Endothelial cell of umbilical vein (primary cell): ENCODE data around the gene EPS8L1. TPM values are rescaled to one million over a fixed set of nuclear protein-coding genes. Genes with fewer than 3 reads are reported as not detected.
"Not testable (repeated sequence)": the region's sequence is repeated elsewhere in the genome, so short reads cannot be mapped to it uniquely, and the experiment has no call there.

Experiments used
- BruUV-seq: library from RNA; stranded (reverse); fragments of 400-500 nt; replicated peaks from 2 replicates; lab custom pipeline; 2021; lab: Mats Ljungman, UMichigan
- CTCF ChIA-PET: fragments of 300-600, 350-600 bp; sonication (Branson Sonifier 250); formaldehyde crosslinking; loops from one replicate; lab custom pipeline; 2021; ENCODE audit warnings: antibody characterized with exemption, inconsistent platforms; lab: Charles Lee
- POLR2A ChIA-PET: fragments of 300-600, 350-600 bp; sonication (Branson Sonifier 250); formaldehyde crosslinking; loops from one replicate; lab custom pipeline; 2021; ENCODE audit warnings: antibody characterized with exemption, inconsistent platforms; lab: Charles Lee
- DNase-seq: peaks from one replicate; pipeline ENCODE4 v3.0.0-alpha.2; 2011; ENCODE audit warnings: low read depth, low spot score
- FAIRE-seq: peaks from 2 replicates; lab custom pipeline; 2011; peaks lifted over from hg19 to GRCh38; lab: Jason Lieb, UNC
- H2AFZ ChIP-seq: 2 replicates; pipeline ENCODE4 v1.6.0; 2012; ENCODE audit warnings: low read depth, low read length, control low read depth, inconsistent platforms
- H3K27ac ChIP-seq: 2 replicates; pipeline ENCODE4 v1.5.1; 2011; ENCODE audit warnings: low read depth, mild to moderate bottlenecking, control low read depth, low read length, moderate library complexity; ENCODE audit not compliant: insufficient read depth
- H3K27me3 ChIP-seq, 2 experiments: 2 replicates each; pipeline versions ENCODE4 v1.6.0 to v1.6.1; 2011; ENCODE audit warnings: low read length in 2 of 2, mixed read lengths in 1 of 2; ENCODE audit not compliant: control insufficient read depth in 2 of 2, insufficient read depth in 2 of 2
- H3K36me3 ChIP-seq, 2 experiments: 2 replicates in 1 of 2; 3 replicates in 1 of 2; pipeline ENCODE4 v1.5.1; 2011; ENCODE audit warnings: low read length in 2 of 2, mild to moderate bottlenecking in 1 of 2, moderate library complexity in 1 of 2; ENCODE audit not compliant: control insufficient read depth in 2 of 2, insufficient read depth in 2 of 2; ENCODE audit errors: extremely low read depth in 1 of 2
- H3K4me1 ChIP-seq: 3 replicates; pipeline ENCODE4 v1.5.1; 2011; ENCODE audit warnings: mild to moderate bottlenecking, low read length; ENCODE audit not compliant: control insufficient read depth, insufficient read depth; ENCODE audit errors: extremely low read depth
- H3K4me2 ChIP-seq: 2 replicates; pipeline ENCODE4 v1.6.1; 2011; ENCODE audit warnings: low read length, control low read depth, mixed read lengths; ENCODE audit not compliant: insufficient read depth
- H3K4me3 ChIP-seq, 3 experiments: fragments of 200-600 bp in 1 of 3; sonication (generic), shearing (Covaris generic) in 1 of 3; replicated peaks in 1 of 3; 2 replicates each; pipeline ENCODE4 v1.5.1; 2011 to 2016; ENCODE audit warnings: control low read depth in 3 of 3, low read length in 3 of 3, mild to moderate bottlenecking in 2 of 3, inconsistent platforms in 1 of 3, low read depth in 1 of 3, moderate library complexity in 1 of 3; ENCODE audit not compliant: insufficient read depth in 1 of 3
- H3K79me2 ChIP-seq: 2 replicates; pipeline ENCODE4 v1.6.0; 2012; ENCODE audit warnings: low read length, inconsistent platforms; ENCODE audit not compliant: control insufficient read depth, insufficient read depth
- H3K9ac ChIP-seq: replicated peaks from 2 replicates; pipeline ENCODE3; 2011; ENCODE audit warnings: low read length, control low read depth; ENCODE audit not compliant: insufficient read depth; ENCODE audit errors: extremely low read depth
- H3K9me1 ChIP-seq: replicated peaks from 3 replicates; pipeline ENCODE4 v1.6.0; 2011; ENCODE audit warnings: mild to moderate bottlenecking, low read length; ENCODE audit not compliant: control insufficient read depth, insufficient read depth; ENCODE audit errors: extremely low read depth
- H3K9me3 ChIP-seq: replicated peaks from 2 replicates; pipeline ENCODE4 v1.5.1; 2012; ENCODE audit warnings: low read length, inconsistent platforms; ENCODE audit not compliant: control insufficient read depth, insufficient read depth
- H4K20me1 ChIP-seq: replicated peaks from 2 replicates; pipeline ENCODE3; 2011; ENCODE audit warnings: mild to moderate bottlenecking, low read length; ENCODE audit not compliant: control insufficient read depth, insufficient read depth; ENCODE audit errors: extremely low read depth
- EZH2 ChIP-seq: IDR thresholded peaks from 2 replicates; pipeline ENCODE4 v1.6.1; 2012; ENCODE audit warnings: borderline replicate concordance, low read depth, mild to moderate bottlenecking, moderate library complexity, low read length, inconsistent platforms; ENCODE audit not compliant: severe bottlenecking
- FOS ChIP-seq: IDR thresholded peaks from 2 replicates; pipeline ENCODE4 v1.6.1; 2011; ENCODE audit warnings: mild to moderate bottlenecking, low read length, moderate library complexity, borderline replicate concordance; ENCODE audit not compliant: insufficient read depth
- GATA2 ChIP-seq: IDR thresholded peaks from 2 replicates; pipeline ENCODE4 v1.7.0; 2011; ENCODE audit warnings: low read depth, mild to moderate bottlenecking, moderate library complexity, mixed read lengths, low read length; ENCODE audit not compliant: insufficient read length, insufficient read depth
- JUN ChIP-seq: IDR thresholded peaks from 2 replicates; pipeline ENCODE4 v1.6.1; 2011; ENCODE audit warnings: borderline replicate concordance, low read depth; ENCODE audit not compliant: insufficient read length, insufficient read depth
- MAX ChIP-seq: IDR thresholded peaks from 2 replicates; pipeline ENCODE4 v1.6.1; 2011; ENCODE audit not compliant: insufficient read depth, insufficient read length
- MYC ChIP-seq: IDR thresholded peaks from one replicate; pipeline ENCODE4 v1.6.1; 2011; ENCODE audit warnings: mild to moderate bottlenecking, low read depth, low read length
- POLR2A ChIP-seq: IDR thresholded peaks from 2 replicates; pipeline ENCODE4 v1.6.1; 2012; ENCODE audit warnings: low read depth, mild to moderate bottlenecking, control low read depth, low read length
- POLR2AphosphoS5 ChIP-seq: IDR thresholded peaks from 2 replicates; pipeline ENCODE4 v1.6.1; 2012; ENCODE audit warnings: low read depth, mild to moderate bottlenecking, control low read depth, low read length, moderate library complexity; ENCODE audit not compliant: insufficient read depth
- dilution Hi-C: fragments of 300-500 bp; cut with MboI; formaldehyde crosslinking; loops from one replicate; pipeline ENCODE4 v1.15.0; 2019; ENCODE audit warnings: low sequenced_read_pairs; ENCODE audit not compliant: extremely low pct_ligation_motif_present
- intact Hi-C: fragments of 100-400 bp; cut with micrococcal nuclease; formaldehyde crosslinking; loops from one replicate; pipeline ENCODE4 v1.10.0; 2022
- polyA plus RNA-seq, 4 experiments: library from polyadenylated mRNA; depleted of rRNA in 3 of 4; stranded (reverse) in 3 of 4; unstranded in 1 of 4; fragments of >200 nt; gene quantifications; 2 replicates each; pipeline versions ENCODE4 v1.2.1 to v1.2.3, GENCODE V29; 2011 to 2012; ENCODE audit warnings: missing spikeins in 1 of 4
- total RNA-seq: library from RNA; stranded (reverse); gene quantifications from 2 replicates; pipeline ENCODE4 v1.2.3, GENCODE V29; 2021
- TF ChIP-seq, protein P1 (sequence below), 2 donors: IDR thresholded peaks; 1 replicate in 1 of 2; 2 replicates in 1 of 2; pipeline ENCODE4 v1.5.1; 2011; ENCODE audit warnings: low read length in 2 of 2, mild to moderate bottlenecking in 2 of 2, moderate library complexity in 2 of 2, control low read depth in 1 of 2, inconsistent platforms in 1 of 2, low read depth in 1 of 2; ENCODE audit not compliant: insufficient read depth in 1 of 2; ENCODE audit errors: extremely low read depth in 1 of 2

The EPS8L1 gene
- total and polyA plus RNA-seq, 2 donors (not counting 3 experiments of a cell fraction or from before 2014, with no cell fraction given) = 15.9 to 28.9 TPM

DNA sequence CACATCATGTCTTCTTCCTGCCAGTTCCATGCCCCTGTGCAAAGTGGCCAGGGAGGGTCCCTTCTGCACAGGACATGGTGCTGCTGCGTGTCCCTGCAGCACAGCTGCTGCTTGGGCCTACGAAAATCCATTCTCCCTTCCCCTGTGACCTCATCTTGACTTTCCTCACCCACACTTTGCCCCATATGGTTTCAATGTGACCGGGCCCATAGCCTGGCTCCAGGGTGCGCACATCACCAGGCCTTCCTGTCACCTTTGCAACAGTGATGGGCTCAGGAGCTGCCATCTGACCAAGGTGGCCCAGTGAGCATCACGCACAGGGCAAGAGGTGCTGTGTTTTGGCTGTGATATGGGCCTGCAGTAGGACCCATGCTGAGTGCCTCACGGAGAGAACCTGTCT is 30.9 kb downstream of the EPS8L1 start:
- no peak overlapping the region for H3K9ac ChIP-seq
- no peaks in the 10 kb centered on the region for H3K4me1 ChIP-seq
- BruUV-seq = no TSS peak
- CTCF ChIA-PET = interaction anchor here (1.4 to 1.5 kb wide), 2 partner anchors 11 to 35 kb away, joined by 3 read pairs; no protein-coding TSS in a partner anchor
- H3K27me3 ChIP-seq = no peaks in the 10 kb centered on the region
- H3K9me1 ChIP-seq = no peaks in the 10 kb centered on the region
- POLR2A ChIA-PET = no interaction called here
- H3K36me3 ChIP-seq = peaks cover 6 to 10% of the 10 kb centered on the region in 2 experiments
- intact Hi-C loops = no loop called here
- no peak overlapping the region for H2AFZ ChIP-seq
- H3K27ac ChIP-seq = no peak overlapping the region
- TF ChIP-seq POLR2A = no peak
- no peak for TF ChIP-seq MYC
- no peak for TF ChIP-seq EZH2
- TF ChIP-seq POLR2AphosphoS5 = no peak
- TF ChIP-seq FOS = no peak
- no peak for TF ChIP-seq GATA2
- no peak for TF ChIP-seq MAX
- TF ChIP-seq JUN = no peak
- TF ChIP-seq, protein P1, sequence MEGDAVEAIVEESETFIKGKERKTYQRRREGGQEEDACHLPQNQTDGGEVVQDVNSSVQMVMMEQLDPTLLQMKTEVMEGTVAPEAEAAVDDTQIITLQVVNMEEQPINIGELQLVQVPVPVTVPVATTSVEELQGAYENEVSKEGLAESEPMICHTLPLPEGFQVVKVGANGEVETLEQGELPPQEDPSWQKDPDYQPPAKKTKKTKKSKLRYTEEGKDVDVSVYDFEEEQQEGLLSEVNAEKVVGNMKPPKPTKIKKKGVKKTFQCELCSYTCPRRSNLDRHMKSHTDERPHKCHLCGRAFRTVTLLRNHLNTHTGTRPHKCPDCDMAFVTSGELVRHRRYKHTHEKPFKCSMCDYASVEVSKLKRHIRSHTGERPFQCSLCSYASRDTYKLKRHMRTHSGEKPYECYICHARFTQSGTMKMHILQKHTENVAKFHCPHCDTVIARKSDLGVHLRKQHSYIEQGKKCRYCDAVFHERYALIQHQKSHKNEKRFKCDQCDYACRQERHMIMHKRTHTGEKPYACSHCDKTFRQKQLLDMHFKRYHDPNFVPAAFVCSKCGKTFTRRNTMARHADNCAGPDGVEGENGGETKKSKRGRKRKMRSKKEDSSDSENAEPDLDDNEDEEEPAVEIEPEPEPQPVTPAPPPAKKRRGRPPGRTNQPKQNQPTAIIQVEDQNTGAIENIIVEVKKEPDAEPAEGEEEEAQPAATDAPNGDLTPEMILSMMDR (IDR thresholded peaks at IDR 0.05; ENCODE audit: extremely low read depth in 1 of 2, insufficient read depth in 1 of 2, low read depth in 1 of 2, low read length in 2 of 2) = no peak
- no peak overlapping the region for H3K4me2 ChIP-seq
- H4K20me1 ChIP-seq = no peaks in the 10 kb centered on the region
- FAIRE-seq (no peak), DNase-seq (no peak)
- peaks cover 14% of the 10 kb centered on the region for H3K79me2 ChIP-seq
- dilution Hi-C loops = no loop called here
- no peak overlapping the region for H3K4me3 ChIP-seq
- no peaks in the 10 kb centered on the region for H3K9me3 ChIP-seq

DNA sequence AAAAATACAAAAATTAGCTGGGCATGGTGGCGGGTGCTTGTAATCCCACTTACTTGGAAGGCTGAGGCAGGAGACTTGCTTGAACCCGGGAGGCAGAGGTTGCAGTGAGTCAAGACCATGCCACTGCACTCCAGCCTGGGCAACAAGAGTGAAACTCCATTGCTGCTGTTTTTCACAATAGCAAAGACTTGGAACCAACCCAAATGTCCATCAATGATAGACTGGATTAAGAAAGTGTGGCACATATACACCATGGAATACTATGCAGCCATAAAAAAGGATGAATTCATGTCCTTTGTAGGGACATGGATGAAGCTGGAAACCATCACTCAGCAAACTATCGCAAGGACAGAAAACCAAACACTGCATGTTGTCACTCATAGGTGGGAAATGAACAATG is 31.6 kb downstream of the EPS8L1 start:
- H2AFZ ChIP-seq, DNase-seq, H3K27me3 ChIP-seq, H4K20me1 ChIP-seq, H3K9ac ChIP-seq, H3K4me3 ChIP-seq, intact Hi-C loops, H3K4me2 ChIP-seq, H3K9me3 ChIP-seq, H3K4me1 ChIP-seq, FAIRE-seq, CTCF ChIA-PET, dilution Hi-C loops, H3K9me1 ChIP-seq, H3K36me3 ChIP-seq, POLR2A ChIA-PET, BruUV-seq, H3K27ac ChIP-seq: not testable (repeated sequence)
- H3K79me2 ChIP-seq = peaks cover 19% of the 10 kb centered on the region
